NCI-H2196 treated with DMSO at 0.1 percent for 48 hours (cell line): ENCODE data around the gene KCTD18.
A peak's percentile ranks its signal among the peaks of the same experiment; 100 is the strongest.

Experiments used
- DNase-seq: peaks from one replicate; lab custom pipeline; 2025; ENCODE audit not compliant: unreplicated experiment; lab: John Stamatoyannopoulos, UW

KCTD18 gene

GRCh38 chr2:200486529-200486928 is 23.3 kb downstream of the KCTD18 start:
- DNase-seq, result no peak

- no peak for DNase-seq
Measured at GRCh38 chr2:200484934-200485333, 24.9 kb downstream of the KCTD18 start.

GRCh38 chr2:200483729-200484198 is 26.1 kb downstream of the KCTD18 start:
- peak; percentile 13 for DNase-seq

- no peak for DNase-seq
Measured at GRCh38 chr2:200482194-200482593, 27.7 kb downstream of the KCTD18 start.

GRCh38 chr2:200479692-200480265 is 30.1 kb downstream of the KCTD18 start:
- DNase-seq, result no peak

GRCh38 chr2:200477667-200478131 is 32.2 kb downstream of the KCTD18 start:
- no peak for DNase-seq

- no peak for DNase-seq
Measured at GRCh38 chr2:200476836-200477235, 33.0 kb downstream of the KCTD18 start.

GRCh38 chr2:200475795-200476194 is 34.1 kb downstream of the KCTD18 start:
- DNase-seq, result no peak

GRCh38 chr2:200472853-200473464 is 36.9 kb downstream of the KCTD18 start:
- DNase-seq, result no peak

- no peak for DNase-seq
Measured at GRCh38 chr2:200471928-200472645, 37.8 kb downstream of the KCTD18 start.

- no peak for DNase-seq
Measured at GRCh38 chr2:200471324-200471848, 38.5 kb downstream of the KCTD18 start.

- no peak for DNase-seq
Measured at GRCh38 chr2:200470230-200470629, 39.6 kb downstream of the KCTD18 start.

GRCh38 chr2:200469708-200470211 is 40.1 kb downstream of the KCTD18 start:
- DNase-seq, result no peak

GRCh38 chr2:200467806-200468681 is 41.8 kb downstream of the KCTD18 start:
- no peak for DNase-seq

GRCh38 chr2:200466425-200467418 is 43.1 kb downstream of the KCTD18 start:
- DNase-seq, result no peak

GRCh38 chr2:200463452-200463851 is 46.4 kb downstream of the KCTD18 start:
- DNase-seq, result no peak

GRCh38 chr2:200461846-200462710 is 47.8 kb downstream of the KCTD18 start:
- no peak for DNase-seq

- DNase-seq, result no peak
Measured at GRCh38 chr2:200459101-200459500, 50.8 kb downstream of the KCTD18 start.

- DNase-seq, result no peak
Measured at GRCh38 chr2:200456567-200456966, 53.3 kb downstream of the KCTD18 start.
